Measurements from ENCODE around the gene KIFC3. TPM values are rescaled to one million over a fixed set of nuclear protein-coding genes. Genes with fewer than 3 reads are reported as not detected.
A peak's percentile ranks its signal among the peaks of the same experiment; 100 is the strongest.
"Not testable (repeated sequence)": the region's sequence is repeated elsewhere in the genome, so short reads cannot be mapped to it uniquely, and the experiment has no call there.

KIFC3 gene
- total RNA-seq, 4 donors from 2014 or later = 28.2 to 76.8 (median 46.6) TPM

GRCh38 chr16:57813466-57813865, 11.2 kb upstream of the KIFC3 start:
- intact Hi-C loops (cut with DNase I) = no loop called here
- no peak overlapping the region for H3K27ac ChIP-seq (replicated peaks in 1 of 4)
- no peak for TF ChIP-seq CTCF (IDR thresholded peaks at IDR 0.05)
- no peak for TF ChIP-seq POLR2A (IDR thresholded peaks at IDR 0.05; ENCODE audit: low read depth)
- no peak for TF ChIP-seq POLR2AphosphoS5 (IDR thresholded peaks at IDR 0.05)
- DNase-seq (ENCODE audit: extremely low spot score) = no peak
- no peaks in the 10 kb centered on the region for H3K36me3 ChIP-seq
- H3K9me3 ChIP-seq = no peaks in the 10 kb centered on the region
- no peak overlapping the region for H3K4me3 ChIP-seq
- H3K27me3 ChIP-seq = no peaks in the 10 kb centered on the region
- peaks cover 32 to 37% (median 36%) of the 10 kb centered on the region in 4 donors for H3K4me1 ChIP-seq
- 93% methylated on average over 6 of the region's 8 CpGs for WGBS

DNA sequence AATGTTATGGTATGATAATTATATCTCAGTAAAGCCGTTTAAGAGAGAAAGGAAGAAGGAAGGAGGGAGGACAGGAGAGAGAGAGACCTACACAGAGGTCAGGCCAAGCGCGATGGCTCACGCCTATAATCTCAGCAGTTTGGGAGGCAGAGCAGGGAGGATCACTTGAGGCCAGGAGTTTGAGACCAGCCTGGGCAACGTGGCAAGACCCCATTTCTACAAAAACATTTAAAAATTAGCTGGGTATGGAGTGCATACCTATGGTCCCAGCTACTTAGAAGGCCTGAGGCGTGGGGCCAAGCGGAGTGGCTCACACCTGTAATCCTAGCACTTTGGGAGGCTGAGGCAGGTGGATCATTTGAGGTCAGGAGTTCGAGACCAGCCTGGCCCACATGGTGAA, 9.0 kb upstream of the KIFC3 start:
- H3K36me3 ChIP-seq; H3K27ac ChIP-seq (replicated peaks in 1 of 4); H3K9me3 ChIP-seq; DNase-seq (ENCODE audit: extremely low spot score); H3K27me3 ChIP-seq; intact Hi-C loops (cut with DNase I); H3K4me3 ChIP-seq: not testable (repeated sequence)
- WGBS = 93% methylated on average over 8 of the region's 8 CpGs
- H3K4me1 ChIP-seq = peaks cover 30 to 38% (median 37%) of the 10 kb centered on the region in 4 donors

- DNase-seq (ENCODE audit: extremely low spot score) = no peak
- peak; percentile 50 to 68 for TF ChIP-seq POLR2AphosphoS5 (IDR thresholded peaks at IDR 0.05)
- no peak for TF ChIP-seq CTCF (IDR thresholded peaks at IDR 0.05)
- H3K27ac ChIP-seq (replicated peaks in 1 of 4) = peak overlapping the region in 3 of 4 donors; percentile 0 to 36 (median 23)
- no peaks in the 10 kb centered on the region for H3K9me3 ChIP-seq
- 53% methylated on average over 8 of the region's 14 CpGs for WGBS
- intact Hi-C loops (cut with DNase I) = no loop called here
- no peaks in the 10 kb centered on the region for H3K36me3 ChIP-seq
- H3K4me1 ChIP-seq = peaks cover 22 to 29% (median 28%) of the 10 kb centered on the region in 4 donors
- H3K27me3 ChIP-seq = no peaks in the 10 kb centered on the region
- H3K4me3 ChIP-seq = no peak overlapping the region
Observed at GRCh38 chr16:57810197-57811031, 8.1 kb upstream of the KIFC3 start.

GRCh38 chr16:57809276-57810196, 7.2 kb upstream of the KIFC3 start:
- peak overlapping the region in 1 of 4 donors; percentile 0 for H3K27ac ChIP-seq (replicated peaks in 1 of 4)
- no peaks in the 10 kb centered on the region for H3K9me3 ChIP-seq
- DNase-seq (ENCODE audit: extremely low spot score) = no peak
- no peaks in the 10 kb centered on the region for H3K36me3 ChIP-seq
- H3K4me3 ChIP-seq = no peak overlapping the region
- H3K4me1 ChIP-seq = peaks cover 23 to 35% (median 29%) of the 10 kb centered on the region in 4 donors
- intact Hi-C loops (cut with DNase I) = loop anchor here (5.0 kb wide), 1 partner anchor 52 kb away; no protein-coding TSS in a partner anchor
- WGBS = 92% methylated on average over 12 of the region's 15 CpGs
- no peaks in the 10 kb centered on the region for H3K27me3 ChIP-seq
- no peak for TF ChIP-seq CTCF (IDR thresholded peaks at IDR 0.05)
- TF ChIP-seq EP300 (IDR thresholded peaks at IDR 0.05) = no peak

GRCh38 chr16:57808589-57809228, 6.4 kb upstream of the KIFC3 start:
- intact Hi-C loops (cut with DNase I) = loop anchor here (5.0 kb wide), 1 partner anchor 51 kb away; no protein-coding TSS in a partner anchor
- peak overlapping the region; percentile 13 to 38 (median 23) for H3K4me3 ChIP-seq
- no peaks in the 10 kb centered on the region for H3K27me3 ChIP-seq
- DNase-seq (ENCODE audit: extremely low spot score) = no peak
- no peaks in the 10 kb centered on the region for H3K36me3 ChIP-seq
- no peak for TF ChIP-seq POLR2A (IDR thresholded peaks at IDR 0.05; ENCODE audit: low read depth)
- no peak for TF ChIP-seq POLR2AphosphoS5 (IDR thresholded peaks at IDR 0.05)
- TF ChIP-seq EP300 (IDR thresholded peaks at IDR 0.05) = no peak
- TF ChIP-seq CTCF (IDR thresholded peaks at IDR 0.05) = no peak
- peak overlapping the region in 1 of 4 donors; percentile 36 for H3K27ac ChIP-seq (replicated peaks in 1 of 4)
- H3K9me3 ChIP-seq = no peaks in the 10 kb centered on the region
- WGBS = 71% methylated on average over 2 of the region's 2 CpGs
- peaks cover 31 to 44% (median 38%) of the 10 kb centered on the region in 4 donors for H3K4me1 ChIP-seq
